Gastrocnemius medialis (tissue), 4 donors: Measurements from ENCODE around the gene AP4E1. TPM values are rescaled to one million over a fixed set of nuclear protein-coding genes. Genes with fewer than 3 reads are reported as not detected.

Experiments used
- ATAC-seq, 2 donors: fragments of 150-250 bp; one replicate each; pipeline ENCODE4 v1.9.1; 2016
- DNase-seq, 2 donors: peaks; one replicate each; pipeline ENCODE4 v3.0.0-alpha.2; 2019
- H3K27ac ChIP-seq, 4 donors: fragments of 200-600 bp; sonication (generic); 1 replicate in 1 of 4; 2 replicates in 3 of 4; pipeline ENCODE4 v1.5.1; 2016 to 2018; ENCODE audit warnings: mild to moderate bottlenecking in 2 of 4, moderate library complexity in 1 of 4
- H3K27me3 ChIP-seq, 3 donors: fragments of 200-600 bp; sonication (generic) in 2 of 3; 1 replicate in 1 of 3; 2 replicates in 2 of 3; pipeline versions ENCODE4 v1.5.1 to v1.6.0; 2016 to 2019; ENCODE audit warnings: mild to moderate bottlenecking in 1 of 3, moderate library complexity in 1 of 3
- H3K36me3 ChIP-seq, 2 donors: fragments of 200-600 bp; sonication (generic) in 1 of 2; one replicate each; pipeline ENCODE4 v1.5.1; 2017 to 2018
- H3K4me1 ChIP-seq, 2 donors: fragments of 200-600 bp; sonication (generic) in 1 of 2; one replicate each; pipeline ENCODE4 v1.5.1; 2016 to 2017; ENCODE audit warnings: mild to moderate bottlenecking in 2 of 2
- H3K4me3 ChIP-seq, 4 donors: fragments of 200-600 bp; sonication (generic) in 3 of 4; 1 replicate in 1 of 4; 2 replicates in 3 of 4; pipeline ENCODE4 v1.5.1; 2016 to 2019; ENCODE audit warnings: mild to moderate bottlenecking in 2 of 4
- H3K9me3 ChIP-seq, 3 donors: fragments of 200-600 bp; sonication (generic) in 2 of 3; 1 replicate in 1 of 3; 2 replicates in 2 of 3; pipeline ENCODE4 v1.5.1; 2016 to 2019
- CTCF ChIP-seq, 5 experiments: fragments of 450-650 bp in 3 of 5; fragments of 200-600 bp in 2 of 5; sonication (generic) in 2 of 5; IDR thresholded peaks in 4 of 5; conservative IDR thresholded peaks in 1 of 5; 1 replicate in 4 of 5; 2 replicates in 1 of 5; pipeline ENCODE4 v1.5.1; 2016 to 2019; ENCODE audit warnings: antibody characterized with exemption in 5 of 5, mild to moderate bottlenecking in 3 of 5, moderate library complexity in 3 of 5
- POLR2A ChIP-seq, 2 donors: fragments of 450-650 bp; IDR thresholded peaks; one replicate each; pipeline ENCODE4 v1.6.1; 2017; ENCODE audit warnings: antibody characterized with exemption in 2 of 2, mild to moderate bottlenecking in 2 of 2, moderate library complexity in 2 of 2
- in situ Hi-C, 4 donors: fragments of 200-750 bp; cut with MboI; loops; one replicate each; pipeline versions ENCODE4 v1.15.0 to v1.8.0; 2017; ENCODE audit warnings: low sequenced_read_pairs in 4 of 4
- intact Hi-C: fragments of 100-400 bp; cut with DNase I; formaldehyde crosslinking; loops from one replicate; pipeline ENCODE4 v1.15.1; 2023; ENCODE audit warnings: low total_unique reads
- total RNA-seq, 4 donors: library from RNA; depleted of rRNA; stranded (reverse); fragments of >200 nt; gene quantifications; one replicate each; pipeline versions ENCODE4 v1.1.0 to v1.2.3, GENCODE V29; 2016

Gene AP4E1
- total RNA-seq, 4 donors from 2014 or later: 11.6 to 14.0 (median 13.4) TPM

- no peaks in the 10 kb centered on the region for H3K27me3 ChIP-seq
- H3K4me1 ChIP-seq: peaks cover 0 to 11% of the 10 kb centered on the region in 2 donors
- no peak overlapping the region for H3K4me3 ChIP-seq
- peaks cover 0 to 13% (median 0%) of the 10 kb centered on the region in 3 donors for H3K9me3 ChIP-seq
- ATAC-seq: no peak
- intact Hi-C loops (no loop called here), in situ Hi-C loops (no loop called here)
- no peak overlapping the region for H3K27ac ChIP-seq
- no peak for TF ChIP-seq POLR2A (IDR thresholded peaks at IDR 0.05)
- TF ChIP-seq CTCF (IDR thresholded peaks at IDR 0.05 in 4 of 5, conservative IDR thresholded peaks at IDR 0.05 in 1 of 5): no peak
- peaks cover 0 to 3% of the 10 kb centered on the region in 2 donors for H3K36me3 ChIP-seq
- DNase-seq: no peak
Observed at GRCh38 chr15:51022206-51022605, 113.7 kb downstream of the AP4E1 start.

- Histone ChIP-seq H3K9me3 (peaks cover 0 to 13% (median 0%) of the 10 kb centered on the region in 3 donors), H3K27me3 (no peaks in the 10 kb centered on the region), H3K4me1 (peaks cover 0 to 11% of the 10 kb centered on the region in 2 donors), H3K27ac (no peak overlapping the region), H3K36me3 (peaks cover 0 to under 1% of the 10 kb centered on the region in 2 donors), H3K4me3 (no peak overlapping the region)
- TF ChIP-seq CTCF (IDR thresholded peaks at IDR 0.05 in 4 of 5, conservative IDR thresholded peaks at IDR 0.05 in 1 of 5) (no peak), POLR2A (IDR thresholded peaks at IDR 0.05) (no peak)
- in situ Hi-C loops (no loop called here), intact Hi-C loops (no loop called here)
- ATAC-seq: no peak
- no peak for DNase-seq
Observed at GRCh38 chr15:51023499-51023898, 115.0 kb downstream of the AP4E1 start.

GRCh38 chr15:51024735-51025453 lies 116.4 kb downstream of the AP4E1 start:
- in situ Hi-C loops: no loop called here
- Histone ChIP-seq H3K4me1 (peaks cover 0 to 11% of the 10 kb centered on the region in 2 donors), H3K27ac (peak overlapping the region in 2 of 4 donors; percentile 29 to 30), H3K4me3 (peak overlapping the region in 1 of 4 donors; percentile 14), H3K36me3 (no peaks in the 10 kb centered on the region), H3K9me3 (peaks cover 0 to under 1% (median 0%) of the 10 kb centered on the region in 3 donors), H3K27me3 (no peaks in the 10 kb centered on the region)
- DNase-seq (peak; percentile 36 to 66), ATAC-seq (peak; percentile 87 to 97)
- no peak for TF ChIP-seq CTCF (IDR thresholded peaks at IDR 0.05 in 4 of 5, conservative IDR thresholded peaks at IDR 0.05 in 1 of 5)
- no peak for TF ChIP-seq POLR2A (IDR thresholded peaks at IDR 0.05)
- intact Hi-C loops: no loop called here

GRCh38 chr15:51025454-51025846 lies 117.0 kb downstream of the AP4E1 start:
- H3K9me3 ChIP-seq: no peaks in the 10 kb centered on the region
- H3K4me1 ChIP-seq: peaks cover 0 to 11% of the 10 kb centered on the region in 2 donors
- H3K36me3 ChIP-seq: no peaks in the 10 kb centered on the region
- no peaks in the 10 kb centered on the region for H3K27me3 ChIP-seq
- intact Hi-C loops (no loop called here), in situ Hi-C loops (no loop called here)
- no peak overlapping the region for H3K4me3 ChIP-seq
- TF ChIP-seq POLR2A (IDR thresholded peaks at IDR 0.05) (no peak), CTCF (IDR thresholded peaks at IDR 0.05 in 4 of 5, conservative IDR thresholded peaks at IDR 0.05 in 1 of 5) (no peak)
- peak in 1 of 2 donors; percentile 35 for ATAC-seq
- peak overlapping the region in 1 of 4 donors; percentile 30 for H3K27ac ChIP-seq
- DNase-seq: no peak
